GM19328 (cell line): ENCODE measurements around the gene MC1R.
"Not testable (repeated sequence)": the region's sequence is repeated elsewhere in the genome, so short reads cannot be mapped to it uniquely, and the experiment has no call there.

Source experiments
- ATAC-seq: cut with Tn5 transposase; IDR thresholded peaks from one replicate; pipeline ENCODE4 v1.9.1; 2021; ENCODE audit warnings: mild to moderate bottlenecking, moderate library complexity; ENCODE audit not compliant: unreplicated experiment

Gene MC1R

GRCh38 chr16:89913408-89914387 is 5.0 kb upstream of the MC1R start:
- no peak for ATAC-seq

GRCh38 chr16:89914642-89915285 is 3.9 kb upstream of the MC1R start:
- ATAC-seq, result not testable (repeated sequence)

- ATAC-seq, result no peak
Measured at GRCh38 chr16:89915303-89916232, 3.1 kb upstream of the MC1R start.

- ATAC-seq, result no peak
Measured at GRCh38 chr16:89917773-89918452, 749 bp upstream of the MC1R start.

- no peak for ATAC-seq
Measured at GRCh38 chr16:89919535-89920406, 1.1 kb downstream of the MC1R start.

DNA sequence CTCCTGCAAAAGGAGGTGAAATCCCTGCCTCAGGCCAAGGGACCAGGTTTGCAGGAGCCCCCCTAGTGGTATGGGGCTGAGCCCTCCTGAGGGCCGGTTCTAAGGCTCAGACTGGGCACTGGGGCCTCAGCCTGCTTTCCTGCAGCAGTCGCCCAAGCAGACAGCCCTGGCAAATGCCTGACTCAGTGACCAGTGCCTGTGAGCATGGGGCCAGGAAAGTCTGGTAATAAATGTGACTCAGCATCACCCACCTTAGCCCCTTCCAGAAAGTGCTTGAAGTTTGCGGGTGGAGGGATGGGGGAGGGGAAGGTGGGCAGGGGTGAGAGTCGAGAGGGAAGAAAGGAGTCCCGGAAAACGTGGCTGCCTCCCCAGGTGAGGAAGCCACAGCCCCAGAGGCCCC is 2.1 kb downstream of the MC1R start:
- ATAC-seq, result no peak

DNA sequence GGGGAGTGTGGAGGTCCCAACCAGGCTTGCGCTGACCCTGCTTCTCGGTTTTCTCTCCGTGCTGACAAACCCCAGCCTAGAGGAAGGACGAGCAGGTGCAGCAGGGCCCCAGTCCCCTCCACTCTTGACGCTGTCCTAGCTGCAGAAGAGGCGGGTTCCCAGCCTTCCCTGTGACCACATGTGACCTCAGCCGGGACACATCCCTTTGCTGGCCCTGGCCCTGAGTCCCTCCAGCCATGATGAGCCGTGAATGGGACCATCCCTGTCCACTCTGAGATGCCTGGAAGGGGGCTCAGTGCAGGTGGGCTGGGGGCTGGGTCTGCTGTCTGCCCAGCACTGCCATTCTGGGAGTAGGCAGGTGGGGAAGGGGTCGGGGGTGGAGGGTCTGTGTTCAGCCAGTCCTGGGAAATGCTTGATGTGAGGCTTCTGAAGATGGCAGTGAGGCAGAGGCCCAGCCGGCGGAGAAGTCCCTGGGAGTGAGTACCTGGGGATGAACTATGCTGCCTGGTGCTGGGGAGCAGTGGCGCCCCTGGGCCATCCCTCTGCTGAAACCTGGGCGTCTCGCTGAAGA is 2.6 kb downstream of the MC1R start:
- no peak for ATAC-seq

- ATAC-seq, result no peak
Measured at GRCh38 chr16:89921702-89922476, 3.2 kb downstream of the MC1R start.

GRCh38 chr16:89922477-89922883 is 3.8 kb downstream of the MC1R start:
- no peak for ATAC-seq

GRCh38 chr16:89922884-89923639 is 4.4 kb downstream of the MC1R start, which contains the start of gene TUBB3:
TUBB3 (plus strand) TSS chr16:89923342; CDS start chr16:89923402, 60 bp downstream.
- no peak for ATAC-seq

DNA sequence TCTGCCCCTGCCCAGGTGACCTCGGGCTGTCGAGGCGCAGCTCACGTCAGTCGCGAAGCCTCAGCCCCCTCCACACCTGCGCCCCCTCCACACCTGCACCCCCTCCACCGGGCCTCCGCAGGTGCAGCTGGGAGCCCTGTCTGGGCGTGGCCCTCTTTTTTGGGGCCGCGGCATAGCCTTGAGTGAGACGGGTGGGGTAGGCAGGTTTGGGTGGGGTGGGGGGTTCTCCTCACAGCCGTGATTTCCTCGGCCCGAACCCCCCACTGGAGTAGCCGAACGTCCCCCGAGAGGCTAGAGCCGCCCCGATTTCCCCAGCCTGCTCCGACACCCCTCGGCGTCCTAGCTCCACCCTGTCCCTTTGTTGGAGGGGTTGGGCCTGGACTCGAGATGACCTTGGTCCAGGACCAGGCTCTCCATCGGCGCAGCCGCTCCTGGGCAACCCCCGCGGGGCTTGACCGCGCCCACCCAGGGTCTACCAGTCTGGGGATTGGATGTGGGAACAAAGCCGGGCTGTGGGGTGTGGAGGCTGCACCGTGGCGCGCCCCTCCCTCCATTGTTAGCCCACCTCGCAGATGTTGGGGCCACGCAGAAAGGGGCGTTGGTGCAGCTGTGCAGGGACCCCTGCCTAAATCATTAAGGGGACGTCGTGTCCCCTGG is 5.1 kb downstream of the MC1R start:
- no peak for ATAC-seq

- no peak for ATAC-seq
Measured at GRCh38 chr16:89924297-89924924, 5.7 kb downstream of the MC1R start.

DNA sequence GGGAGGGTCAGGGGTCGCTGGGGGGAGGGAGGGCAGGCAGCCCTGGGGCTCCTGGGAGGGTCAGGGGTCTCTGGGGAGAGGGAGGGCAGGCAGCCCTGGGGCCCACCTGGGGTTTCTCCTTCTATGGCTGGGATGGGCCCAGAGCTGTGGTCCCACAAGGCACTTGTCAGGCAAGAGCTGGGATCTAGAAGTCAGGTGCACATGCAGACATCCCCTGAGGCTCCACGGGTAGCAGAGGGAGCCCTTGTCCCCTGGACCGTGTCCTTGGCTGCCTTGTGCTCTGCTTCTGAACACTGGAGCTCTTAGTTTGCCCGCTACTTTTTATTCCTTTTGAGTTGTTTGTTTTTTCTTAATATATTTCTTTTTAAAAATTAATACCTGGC is 6.3 kb downstream of the MC1R start:
- ATAC-seq, result no peak

GRCh38 chr16:89925596-89926079 is 7.0 kb downstream of the MC1R start:
- ATAC-seq, result no peak

DNA sequence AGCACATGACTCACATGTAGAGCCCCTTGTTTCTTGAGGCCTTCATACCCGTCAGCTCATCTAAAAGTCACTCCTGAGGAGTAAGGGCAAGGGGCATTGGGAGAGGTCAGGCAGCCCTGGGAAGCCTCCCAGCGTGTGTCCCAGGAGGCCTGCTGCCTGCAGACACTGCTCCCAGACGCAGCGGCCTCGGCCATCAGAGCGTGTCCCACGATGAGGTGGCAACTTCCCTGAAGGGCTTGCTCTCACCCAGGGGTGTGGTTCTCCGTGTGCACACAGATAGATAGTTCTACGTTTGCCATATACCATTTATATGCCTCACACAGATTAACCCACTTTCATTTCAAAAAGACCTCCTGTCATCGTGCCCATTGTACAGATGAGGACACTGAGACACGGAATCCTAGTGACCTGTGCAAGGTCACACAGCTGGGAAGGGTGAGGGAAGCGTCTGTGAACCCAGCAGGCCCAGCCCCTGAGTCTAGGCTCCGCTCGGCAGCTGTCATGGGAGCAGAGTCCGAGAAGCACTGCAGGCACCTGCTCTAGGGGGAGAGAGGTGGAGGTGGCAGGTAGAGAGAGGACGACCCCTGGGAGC is 12.7 kb downstream of the MC1R start:
- ATAC-seq, result no peak

GRCh38 chr16:89931964-89932363 is 13.3 kb downstream of the MC1R start:
- no peak for ATAC-seq
